Retina (tissue), 1 donor: ENCODE results near the gene HOXA2.

Source experiments
- DNase-seq: peaks from one replicate; pipeline ENCODE4 v3.0.0-alpha.2; 2016

Gene HOXA2

DNA sequence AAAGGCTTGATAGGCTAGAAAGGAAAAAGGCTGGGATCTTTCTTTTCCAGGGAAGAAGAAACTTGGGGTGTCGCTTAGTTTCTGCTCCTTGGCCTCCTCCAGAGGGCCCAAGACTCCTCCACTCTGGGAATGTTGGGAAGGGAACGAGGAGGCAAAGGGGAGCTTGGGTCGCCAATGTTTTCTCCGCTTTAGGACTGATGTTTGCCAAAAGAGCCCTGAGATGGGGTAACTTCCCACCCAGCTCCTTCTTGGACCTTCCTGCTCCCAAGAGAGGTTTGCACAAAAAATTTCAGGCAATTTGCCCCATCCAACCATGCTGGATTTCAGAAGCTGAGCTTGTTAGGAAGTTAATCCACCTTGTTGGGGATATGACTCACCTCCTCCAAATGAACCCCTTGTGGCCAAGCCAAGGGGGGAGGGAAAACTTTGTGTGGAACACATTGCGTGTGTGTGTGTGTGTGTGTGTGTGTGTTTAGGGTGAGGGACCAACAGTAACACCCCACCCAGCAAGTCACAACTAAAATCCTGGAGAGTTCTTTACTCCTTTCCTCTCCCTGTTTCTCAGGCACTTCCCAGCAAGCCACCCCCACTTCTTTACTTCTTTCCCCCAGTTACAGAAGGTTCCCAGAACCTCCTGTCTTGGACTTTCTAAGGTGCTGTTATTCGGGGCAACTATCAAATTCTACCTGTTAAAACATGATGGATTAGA is 8.7 kb upstream of the HOXA2 start:
- no peak for DNase-seq

DNA sequence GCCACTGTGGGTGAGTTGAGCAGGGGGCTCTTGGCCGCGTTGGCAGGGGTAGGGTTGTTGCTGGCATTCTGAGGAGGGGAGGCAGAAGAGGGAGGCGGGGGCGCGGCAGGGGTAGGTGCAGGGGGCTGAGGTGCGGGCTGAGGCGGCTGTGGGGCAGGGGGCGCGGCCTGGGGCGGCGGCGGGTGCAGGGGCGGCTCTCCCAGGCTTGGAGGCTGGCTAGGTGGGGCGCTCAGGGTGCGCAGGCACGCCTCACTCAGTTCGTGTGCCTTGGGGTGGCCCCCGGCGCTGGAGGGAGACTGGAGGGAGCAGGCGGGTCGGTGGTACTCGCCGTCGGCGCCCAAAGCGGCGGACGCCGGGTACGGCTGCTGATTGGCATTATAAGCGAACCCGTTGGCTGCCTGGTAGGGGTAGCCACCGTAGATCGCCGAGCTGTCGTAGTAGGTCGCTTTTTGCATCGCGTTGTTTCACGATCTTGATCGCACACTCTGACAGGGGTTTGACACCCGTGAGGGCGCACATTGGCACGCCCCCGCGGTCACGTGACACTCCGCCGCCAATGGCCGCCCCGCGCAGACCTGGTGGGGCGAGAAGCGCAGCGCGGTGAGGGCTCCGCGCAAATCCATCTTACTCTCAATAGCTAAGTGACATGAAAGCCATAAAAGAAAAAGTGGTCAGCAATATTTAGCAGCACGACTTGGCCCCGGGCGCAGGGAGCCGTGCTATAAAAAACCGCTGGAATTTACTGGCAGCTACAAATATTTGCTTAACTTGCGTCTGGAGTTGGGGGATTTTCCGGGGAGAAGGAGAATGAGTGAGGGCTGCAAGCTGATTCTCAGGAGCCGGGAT is 7.9 kb upstream of the HOXA2 start:
- DNase-seq: peak; percentile 68

DNA sequence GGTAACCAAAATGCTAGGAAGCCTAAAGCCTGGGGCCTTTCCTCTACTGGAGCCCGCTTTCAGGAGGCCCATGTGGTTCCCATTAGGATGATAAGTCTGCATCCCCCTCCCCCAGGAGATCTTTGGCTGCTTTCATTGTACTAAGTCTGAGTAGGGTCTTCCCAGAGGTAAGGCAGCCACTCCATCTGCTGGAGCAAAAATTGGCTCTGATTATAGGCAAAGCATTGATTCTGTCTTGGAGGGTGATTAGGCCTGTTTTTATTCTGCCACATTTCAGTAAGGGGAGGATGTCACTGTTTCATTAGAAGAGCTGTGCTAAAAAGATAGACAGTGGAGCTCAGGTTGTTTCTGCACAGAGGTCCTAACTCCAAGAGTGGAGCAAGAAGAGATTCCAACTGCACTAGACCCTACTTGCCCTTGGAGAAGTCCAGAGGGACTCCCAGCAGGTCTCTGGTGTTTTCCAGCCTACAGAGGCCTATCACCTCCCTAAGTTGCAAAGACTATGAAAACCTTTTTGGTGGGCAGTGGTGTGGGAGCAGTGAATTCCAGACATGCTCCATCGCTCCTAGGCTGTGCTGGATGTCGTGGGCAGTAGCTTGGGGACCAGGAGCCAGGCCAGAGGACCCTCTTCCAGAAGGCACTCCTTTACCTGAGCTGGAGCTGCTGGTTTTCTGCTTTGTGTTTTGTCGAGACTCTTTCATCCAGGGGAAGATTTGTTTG is 7.1 kb upstream of the HOXA2 start:
- DNase-seq: no peak

DNA sequence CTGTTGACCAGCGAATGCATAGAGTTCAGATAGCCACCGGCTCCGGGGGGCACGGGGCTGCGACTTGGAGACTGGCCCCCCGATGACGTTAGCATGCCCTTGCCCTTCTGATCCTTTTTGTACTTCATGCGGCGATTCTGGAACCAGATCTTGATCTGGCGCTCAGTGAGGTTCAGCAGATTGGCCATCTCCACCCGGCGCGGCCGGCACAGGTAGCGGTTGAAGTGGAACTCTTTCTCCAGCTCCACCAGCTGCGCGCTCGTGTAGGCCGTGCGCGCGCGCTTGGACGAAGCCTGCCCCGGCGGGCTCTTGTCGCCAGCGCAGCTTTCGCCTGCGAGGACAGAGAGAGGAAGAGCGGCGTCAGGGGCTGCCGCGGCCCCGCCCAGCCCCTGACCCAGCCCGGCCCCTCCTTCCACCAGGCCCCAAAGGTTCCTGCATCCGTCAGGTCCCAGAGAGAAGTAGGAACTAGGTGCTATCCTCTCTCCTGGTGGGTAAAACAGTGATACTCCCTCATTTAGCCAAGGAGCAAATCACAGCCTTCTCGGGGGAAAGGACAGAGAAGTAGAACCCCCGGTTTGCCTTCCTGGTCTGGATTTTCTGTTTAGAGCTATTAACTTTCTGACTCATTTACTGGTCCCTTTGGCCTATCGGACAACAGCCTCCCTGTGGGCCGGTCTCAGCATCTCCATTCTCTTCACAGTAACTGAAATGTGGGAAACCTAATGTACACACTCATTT is 6.1 kb upstream of the HOXA2 start:
- DNase-seq: no peak

- DNase-seq: no peak
Measured at GRCh38 chr7:27107391-27108381, 5.2 kb upstream of the HOXA2 start.

DNA sequence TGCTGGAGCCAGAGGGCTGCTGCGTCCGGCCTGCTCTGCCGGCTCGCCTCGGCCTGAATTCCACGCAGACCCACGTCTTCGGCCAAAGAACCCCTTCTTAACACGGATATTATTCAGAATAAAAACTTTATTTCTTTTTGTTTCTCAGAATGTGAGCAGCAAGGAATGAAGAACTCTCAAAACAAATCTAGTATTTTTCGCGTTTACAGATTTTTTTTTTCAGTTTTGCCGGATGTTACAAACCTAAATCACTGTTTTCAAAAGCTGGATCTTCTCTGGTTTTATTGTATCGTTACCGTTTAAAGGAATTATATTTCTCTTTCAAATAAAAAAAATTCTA is 4.4 kb upstream of the HOXA2 start:
- no peak for DNase-seq

DNA sequence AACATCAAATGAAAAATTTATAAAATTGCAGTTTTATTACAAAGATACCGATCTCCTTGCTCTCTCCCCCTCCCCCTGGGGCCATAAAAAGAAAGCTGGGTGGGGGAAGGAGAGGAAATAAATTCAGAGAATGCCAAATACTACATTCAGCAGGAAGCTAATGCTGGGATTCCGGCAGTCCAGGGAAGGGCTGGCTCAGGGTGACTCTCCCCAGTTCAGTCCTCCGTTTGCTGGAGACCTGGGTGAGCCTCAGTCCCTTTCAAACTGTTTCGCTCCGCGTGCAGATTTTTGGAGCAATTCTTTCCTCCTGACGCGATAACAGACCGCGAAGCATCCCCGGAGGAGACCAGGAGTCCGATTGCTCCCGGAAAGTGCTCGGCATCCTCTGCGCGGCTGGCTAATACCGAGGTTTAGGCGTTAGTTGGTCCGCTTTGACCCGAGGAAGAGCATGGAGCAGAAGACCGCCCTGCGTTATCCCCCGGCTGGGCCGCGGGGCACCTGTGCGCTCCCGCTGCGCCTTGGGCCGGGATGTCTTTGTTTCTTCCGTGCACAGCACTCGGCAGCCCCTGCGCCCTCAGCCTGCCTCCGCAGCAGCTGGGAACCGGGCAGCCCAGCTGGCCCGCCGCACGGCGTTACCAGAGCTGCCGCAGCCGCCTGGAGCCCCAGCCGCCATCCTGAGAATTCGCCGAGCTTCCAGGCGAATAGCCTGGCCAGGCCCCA is 3.9 kb upstream of the HOXA2 start:
- DNase-seq: peak; percentile 84

DNA sequence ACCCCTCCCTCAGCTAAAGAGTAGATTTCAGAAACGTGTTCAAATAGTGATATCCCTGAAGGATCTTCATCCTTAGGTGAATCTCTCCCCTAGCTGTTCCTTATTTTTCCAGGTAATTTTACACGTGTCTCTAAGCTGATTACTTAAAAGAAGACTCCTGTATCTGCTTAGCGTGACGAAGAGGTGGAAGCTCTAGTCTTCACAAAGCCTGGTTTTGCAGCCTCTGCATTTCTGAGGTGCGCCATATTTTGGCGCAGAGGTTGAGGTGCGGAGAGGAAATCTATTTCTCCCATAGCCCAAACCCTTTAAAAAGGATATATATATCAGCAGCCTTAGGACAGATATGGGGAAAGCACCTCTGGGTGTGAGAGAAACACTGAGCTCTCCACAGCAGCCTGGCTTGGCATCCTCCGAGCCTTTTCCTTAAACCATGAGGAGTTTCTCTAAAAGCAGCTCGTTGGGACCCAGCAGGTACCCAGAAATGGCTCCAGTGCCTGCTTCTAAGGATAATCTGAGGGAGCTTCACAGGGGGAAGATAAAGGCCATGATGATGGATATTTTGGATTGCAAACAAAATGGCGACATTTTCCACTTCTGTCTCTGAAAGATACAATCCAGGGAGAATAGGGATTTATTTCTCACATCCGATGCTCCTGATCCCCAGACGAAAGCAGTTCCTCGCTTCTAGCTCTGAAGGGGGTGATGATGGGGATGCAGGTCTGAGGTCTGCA is 3.0 kb upstream of the HOXA2 start:
- no peak for DNase-seq

- DNase-seq: no peak
Measured at GRCh38 chr7:27104341-27105058, 2.0 kb upstream of the HOXA2 start.

- DNase-seq: peak; percentile 63
Measured at GRCh38 chr7:27103489-27104226, 1.2 kb upstream of the HOXA2 start.

DNA sequence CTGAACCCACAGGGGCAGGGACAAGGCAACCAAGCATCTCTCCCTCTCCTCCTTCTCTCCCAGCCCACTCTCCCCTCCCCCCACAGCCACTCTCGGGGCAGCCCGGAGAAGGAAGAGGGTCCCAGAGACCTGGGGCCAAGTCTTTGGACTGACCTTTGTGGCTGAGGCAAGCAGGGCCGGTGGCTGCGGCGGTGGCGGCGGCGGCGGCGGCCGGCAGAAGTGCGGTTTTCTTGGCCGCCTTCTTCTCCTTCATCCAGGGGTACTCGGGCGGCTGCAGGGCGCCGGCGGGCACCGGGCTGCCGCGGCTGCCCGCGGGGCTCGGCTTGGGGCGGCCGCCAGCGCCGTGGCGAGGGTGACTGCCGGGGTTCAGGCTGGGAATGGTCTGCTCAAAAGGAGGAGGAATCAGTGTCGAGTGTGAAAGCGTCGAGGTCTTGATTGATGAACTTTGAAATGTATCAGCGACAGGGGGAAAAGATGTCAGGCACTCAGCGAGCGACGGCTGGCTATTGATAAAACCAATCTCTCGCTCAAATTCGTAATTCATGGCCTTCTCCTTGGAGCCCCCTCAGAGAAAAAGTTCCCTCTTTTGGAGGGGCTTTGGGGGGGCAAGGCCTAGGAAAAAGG is 414 bp downstream of the HOXA2 start:
- DNase-seq: peak; percentile 75

- DNase-seq: peak; percentile 80
Measured at GRCh38 chr7:27101171-27101956, 1.1 kb downstream of the HOXA2 start.

DNA sequence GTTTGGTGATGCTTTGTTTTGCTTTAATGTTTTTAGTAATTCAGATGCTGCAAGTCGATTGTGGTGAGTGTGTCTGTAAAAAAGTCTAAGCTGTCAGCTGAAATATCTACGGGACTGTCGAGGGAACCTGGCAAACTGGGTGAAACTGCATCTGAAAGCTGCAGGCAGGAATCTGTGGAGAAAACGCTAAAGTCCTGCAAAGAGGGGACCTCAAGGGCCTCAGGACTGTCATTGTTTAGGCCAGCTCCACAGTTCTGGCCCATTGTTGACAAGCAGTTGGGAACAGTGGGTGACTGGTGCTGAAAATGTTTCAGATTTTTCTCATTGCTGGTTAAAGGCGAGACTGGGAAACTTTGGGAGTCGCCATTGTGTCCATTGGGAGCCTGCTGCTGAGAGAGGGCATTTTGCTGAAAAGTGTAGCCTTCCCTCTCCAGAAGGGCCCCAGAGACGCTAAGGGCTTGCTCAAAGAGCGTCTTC is 1.8 kb downstream of the HOXA2 start:
- DNase-seq: no peak

GRCh38 chr7:27099453-27100370 is 2.8 kb downstream of the HOXA2 start:
- peak; percentile 24 for DNase-seq

DNA sequence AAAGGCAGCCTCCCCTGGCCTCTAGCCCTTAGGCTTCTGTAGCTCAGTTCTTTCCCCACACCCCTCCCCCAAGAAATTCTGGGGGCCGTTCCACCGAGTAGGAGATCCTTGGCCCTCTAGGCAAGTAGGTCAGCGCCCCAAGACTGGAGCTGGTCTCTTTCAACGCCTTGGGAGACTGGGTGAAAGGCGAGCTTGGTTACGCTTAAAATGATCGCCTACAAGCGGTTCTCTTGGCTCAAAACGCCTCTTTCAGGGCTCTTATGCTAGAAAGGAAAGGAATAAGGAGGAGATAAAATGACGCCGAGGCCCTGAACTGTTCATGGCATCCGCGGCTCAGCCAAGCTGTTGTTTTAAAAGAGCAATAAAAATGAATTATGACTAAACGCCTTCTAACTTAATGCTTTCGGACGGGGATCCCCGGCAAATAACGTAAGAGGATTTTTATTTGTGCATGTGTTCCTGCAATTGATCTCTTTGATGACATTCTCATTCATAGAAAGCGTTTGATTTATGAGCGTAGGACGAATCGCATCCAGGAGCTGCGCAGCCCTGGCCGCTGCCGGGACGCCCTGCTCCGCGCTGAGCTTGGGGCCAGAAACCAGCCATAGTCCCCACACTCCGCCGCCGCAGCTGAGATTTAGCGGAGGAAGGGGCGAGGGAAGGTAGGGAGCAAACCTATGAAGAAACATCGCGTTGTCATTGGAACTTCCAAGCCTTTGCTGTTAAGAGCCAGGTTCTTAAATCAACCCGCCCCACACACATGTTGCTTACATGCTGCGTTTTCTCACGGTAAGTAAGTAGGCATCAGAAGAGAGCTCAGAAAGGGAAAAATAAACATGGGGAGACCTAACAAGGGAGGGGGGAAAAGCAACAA is 3.7 kb downstream of the HOXA2 start:
- DNase-seq: peak; percentile 74
